MM.1S (cell line): ENCODE results near the gene PLXNB1.
A peak's percentile ranks its signal among the peaks of the same experiment; 100 is the strongest.

ENCODE experiments used
- DNase-seq: peaks from one replicate; pipeline ENCODE4 v3.0.0-alpha.2; 2015
- H2AFZ ChIP-seq: fragments of 300-600 bp; sonication (generic); 2 replicates; pipeline ENCODE4 v1.6.0; 2016; ENCODE audit warnings: antibody characterized with exemption, low read length
- H3F3A ChIP-seq: fragments of 300-600 bp; sonication (generic); 2 replicates; pipeline ENCODE4 v1.6.1; 2016; ENCODE audit warnings: mild to moderate bottlenecking, antibody characterized with exemption, low read length, moderate library complexity, mixed read lengths; ENCODE audit not compliant: insufficient read depth
- H3K27ac ChIP-seq: fragments of 300-600 bp; sonication (generic); 2 replicates; pipeline ENCODE4 v1.5.1; 2016; ENCODE audit warnings: mild to moderate bottlenecking, low read length
- H3K27me3 ChIP-seq: fragments of 300-600 bp; sonication (generic); replicated peaks from 2 replicates; pipeline ENCODE4 v1.6.0; 2016; ENCODE audit warnings: low read length; ENCODE audit not compliant: insufficient read depth
- H3K36me3 ChIP-seq: fragments of 300-600 bp; sonication (generic); replicated peaks from 2 replicates; pipeline ENCODE4 v1.6.1; 2016; ENCODE audit warnings: mild to moderate bottlenecking, low read length, mixed read lengths; ENCODE audit not compliant: insufficient read depth
- H3K4me1 ChIP-seq: fragments of 300-600 bp; sonication (generic); 2 replicates; pipeline ENCODE4 v1.6.1; 2016; ENCODE audit warnings: low read length, mixed read lengths
- H3K4me2 ChIP-seq: fragments of 300-600 bp; sonication (generic); 2 replicates; pipeline ENCODE4 v1.6.0; 2016; ENCODE audit warnings: low read depth, low read length
- H3K4me3 ChIP-seq: fragments of 300-600 bp; sonication (generic); 2 replicates; pipeline ENCODE4 v1.5.1; 2016; ENCODE audit warnings: low read length, mixed read lengths
- H3K79me2 ChIP-seq: fragments of 300-600 bp; sonication (generic); 2 replicates; pipeline ENCODE4 v1.6.1; 2016; ENCODE audit warnings: mixed run types, low read length, mixed read lengths
- H3K9ac ChIP-seq: fragments of 300-600 bp; sonication (generic); 2 replicates; pipeline ENCODE4 v1.6.1; 2016; ENCODE audit warnings: low read length, mixed read lengths
- H3K9me2 ChIP-seq: fragments of 300-600 bp; sonication (generic); replicated peaks from 2 replicates; pipeline ENCODE4 v1.6.1; 2016; ENCODE audit warnings: mild to moderate bottlenecking, low read length, mixed read lengths; ENCODE audit not compliant: insufficient read depth
- H3K9me3 ChIP-seq: fragments of 300-600 bp; sonication (generic); replicated peaks from 2 replicates; pipeline ENCODE4 v1.6.1; 2016; ENCODE audit warnings: mild to moderate bottlenecking, low read length, mixed read lengths; ENCODE audit not compliant: insufficient read depth
- H4K20me1 ChIP-seq: fragments of 300-600 bp; sonication (generic); 2 replicates; pipeline ENCODE4 v1.6.1; 2016; ENCODE audit warnings: mild to moderate bottlenecking, low read length, moderate library complexity, mixed read lengths; ENCODE audit not compliant: insufficient read depth
- EZH2 ChIP-seq: fragments of 300-600 bp; sonication (generic); optimal IDR thresholded peaks from 2 replicates; pipeline ENCODE3; 2017; ENCODE audit warnings: low read depth, mild to moderate bottlenecking, antibody characterized with exemption, low read length, mixed read lengths
- EZH2phosphoT487 ChIP-seq: fragments of 300-600 bp; sonication (generic); IDR thresholded peaks from 2 replicates; pipeline ENCODE4 v1.6.1; 2018; ENCODE audit warnings: antibody characterized with exemption, low read length
- TF ChIP-seq, protein P1 (sequence below): fragments of 300-600 bp; sonication (generic); IDR thresholded peaks from 2 replicates; pipeline ENCODE4 v1.5.1; 2016; ENCODE audit warnings: antibody characterized with exemption, low read length, mixed read lengths

Gene PLXNB1

DNA sequence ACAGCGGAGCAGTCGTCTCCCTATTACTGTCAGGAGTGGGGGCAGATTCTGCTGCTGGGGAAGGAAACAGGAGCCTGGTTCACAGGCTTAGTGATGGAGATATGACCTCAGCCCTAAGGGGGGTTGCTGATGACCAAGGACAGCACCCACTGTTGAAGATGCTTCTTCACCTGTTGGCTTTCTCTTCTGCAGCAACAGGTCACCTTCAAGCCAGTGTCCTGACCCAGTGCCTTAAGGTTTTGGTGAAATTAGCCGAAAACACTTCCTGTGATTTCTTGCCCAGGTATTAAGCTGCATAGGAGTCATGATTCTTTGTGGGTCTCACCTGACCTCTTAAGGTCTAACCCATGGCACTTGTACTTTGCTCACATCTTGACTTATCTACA, 30.6 kb upstream of the PLXNB1 start:
- no peaks in the 10 kb centered on the region for H4K20me1 ChIP-seq
- H3K9me3 ChIP-seq: no peaks in the 10 kb centered on the region
- H3K36me3 ChIP-seq: peaks cover 4% of the 10 kb centered on the region
- peaks cover 3% of the 10 kb centered on the region for H3K4me1 ChIP-seq
- H3F3A ChIP-seq: no peaks in the 10 kb centered on the region
- H3K4me2 ChIP-seq: no peak overlapping the region
- H3K4me3 ChIP-seq: no peak overlapping the region
- H3K9me2 ChIP-seq: no peaks in the 10 kb centered on the region
- TF ChIP-seq EZH2: no peak
- no peak overlapping the region for H2AFZ ChIP-seq
- no peak overlapping the region for H3K9ac ChIP-seq
- no peak overlapping the region for H3K27ac ChIP-seq
- H3K27me3 ChIP-seq: no peaks in the 10 kb centered on the region
- no peak for DNase-seq
- H3K79me2 ChIP-seq: no peaks in the 10 kb centered on the region

DNA sequence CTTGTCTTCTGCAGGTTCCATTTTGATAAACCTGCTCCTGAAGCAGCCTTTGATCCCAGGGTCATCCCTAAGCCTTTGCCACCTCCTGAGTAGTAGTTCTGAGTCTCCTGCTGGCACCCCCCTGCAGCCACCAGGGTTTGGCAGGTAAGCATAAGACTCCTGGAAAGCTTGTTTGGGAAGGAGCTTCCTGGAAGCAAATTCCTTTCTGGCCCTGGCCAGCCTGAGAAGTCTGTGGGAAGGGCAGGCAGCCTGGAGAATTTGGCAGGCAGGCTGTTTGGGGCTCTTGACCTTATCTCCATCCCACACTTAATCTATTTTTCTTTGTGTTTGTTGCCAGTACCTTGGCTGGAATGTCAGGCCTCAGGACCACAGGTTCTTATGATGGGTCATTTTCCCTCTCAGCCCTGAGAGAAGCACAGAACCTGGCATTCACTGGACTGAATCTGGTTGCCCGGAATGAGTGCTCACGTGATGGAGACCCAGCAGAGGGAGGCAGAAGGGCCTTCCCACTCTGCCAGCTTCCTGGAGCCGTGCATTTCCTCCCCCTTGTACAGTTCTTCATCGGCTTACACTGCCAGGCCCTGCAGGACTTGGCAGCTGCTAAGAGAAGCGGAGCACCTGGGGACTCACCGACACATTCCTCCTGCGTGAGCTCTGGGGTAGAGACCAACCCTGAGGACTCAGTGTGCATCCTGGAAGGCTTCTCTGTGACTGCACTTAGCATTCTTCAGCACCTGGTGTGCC, 30.1 kb upstream of the PLXNB1 start:
- TF ChIP-seq, protein P1, sequence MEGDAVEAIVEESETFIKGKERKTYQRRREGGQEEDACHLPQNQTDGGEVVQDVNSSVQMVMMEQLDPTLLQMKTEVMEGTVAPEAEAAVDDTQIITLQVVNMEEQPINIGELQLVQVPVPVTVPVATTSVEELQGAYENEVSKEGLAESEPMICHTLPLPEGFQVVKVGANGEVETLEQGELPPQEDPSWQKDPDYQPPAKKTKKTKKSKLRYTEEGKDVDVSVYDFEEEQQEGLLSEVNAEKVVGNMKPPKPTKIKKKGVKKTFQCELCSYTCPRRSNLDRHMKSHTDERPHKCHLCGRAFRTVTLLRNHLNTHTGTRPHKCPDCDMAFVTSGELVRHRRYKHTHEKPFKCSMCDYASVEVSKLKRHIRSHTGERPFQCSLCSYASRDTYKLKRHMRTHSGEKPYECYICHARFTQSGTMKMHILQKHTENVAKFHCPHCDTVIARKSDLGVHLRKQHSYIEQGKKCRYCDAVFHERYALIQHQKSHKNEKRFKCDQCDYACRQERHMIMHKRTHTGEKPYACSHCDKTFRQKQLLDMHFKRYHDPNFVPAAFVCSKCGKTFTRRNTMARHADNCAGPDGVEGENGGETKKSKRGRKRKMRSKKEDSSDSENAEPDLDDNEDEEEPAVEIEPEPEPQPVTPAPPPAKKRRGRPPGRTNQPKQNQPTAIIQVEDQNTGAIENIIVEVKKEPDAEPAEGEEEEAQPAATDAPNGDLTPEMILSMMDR: no peak
- TF ChIP-seq EZH2 (no peak), EZH2phosphoT487 (no peak)
- H3K9me2 ChIP-seq: no peaks in the 10 kb centered on the region
- no peaks in the 10 kb centered on the region for H4K20me1 ChIP-seq
- H3K27ac ChIP-seq: no peak overlapping the region
- no peaks in the 10 kb centered on the region for H3F3A ChIP-seq
- H3K27me3 ChIP-seq: no peaks in the 10 kb centered on the region
- H3K9me3 ChIP-seq: no peaks in the 10 kb centered on the region
- no peak overlapping the region for H3K4me2 ChIP-seq
- no peak overlapping the region for H3K4me3 ChIP-seq
- H3K36me3 ChIP-seq: peaks cover 4% of the 10 kb centered on the region
- H3K9ac ChIP-seq: no peak overlapping the region
- no peaks in the 10 kb centered on the region for H3K79me2 ChIP-seq
- no peak overlapping the region for H2AFZ ChIP-seq
- no peak for DNase-seq
- H3K4me1 ChIP-seq: no peaks in the 10 kb centered on the region

DNA sequence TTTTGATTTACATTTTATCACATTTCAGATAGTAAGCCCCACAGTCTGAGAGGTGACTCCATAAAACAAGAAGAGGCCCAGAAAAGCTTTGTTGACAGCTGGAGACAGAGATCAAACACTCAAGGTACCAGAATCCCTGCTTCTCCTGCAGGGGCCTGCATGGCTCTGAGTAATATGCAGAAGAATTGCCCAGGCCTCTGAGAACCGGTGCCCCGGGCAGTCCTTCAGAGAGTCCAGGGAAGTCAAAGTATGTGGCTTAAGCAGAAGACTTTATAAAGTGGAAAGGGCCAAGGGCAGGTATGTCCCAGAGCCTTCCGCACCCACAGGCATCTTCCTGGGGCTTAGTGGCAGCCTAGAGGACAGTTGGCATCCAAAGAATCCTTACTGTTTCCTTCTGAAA, 29.4 kb upstream of the PLXNB1 start:
- Histone ChIP-seq H3K9me2 (no peaks in the 10 kb centered on the region), H3K4me1 (no peaks in the 10 kb centered on the region), H3K27ac (no peak overlapping the region), H3K4me2 (no peak overlapping the region), H3K9me3 (no peaks in the 10 kb centered on the region), H3K79me2 (no peaks in the 10 kb centered on the region), H3F3A (no peaks in the 10 kb centered on the region), H3K36me3 (peaks cover 4% of the 10 kb centered on the region), H3K9ac (no peak overlapping the region), H3K27me3 (no peaks in the 10 kb centered on the region), H4K20me1 (no peaks in the 10 kb centered on the region), H3K4me3 (no peak overlapping the region), H2AFZ (no peak overlapping the region)
- TF ChIP-seq, protein P1: no peak
- no peak for TF ChIP-seq EZH2
- no peak for TF ChIP-seq EZH2phosphoT487
- no peak for DNase-seq

DNA sequence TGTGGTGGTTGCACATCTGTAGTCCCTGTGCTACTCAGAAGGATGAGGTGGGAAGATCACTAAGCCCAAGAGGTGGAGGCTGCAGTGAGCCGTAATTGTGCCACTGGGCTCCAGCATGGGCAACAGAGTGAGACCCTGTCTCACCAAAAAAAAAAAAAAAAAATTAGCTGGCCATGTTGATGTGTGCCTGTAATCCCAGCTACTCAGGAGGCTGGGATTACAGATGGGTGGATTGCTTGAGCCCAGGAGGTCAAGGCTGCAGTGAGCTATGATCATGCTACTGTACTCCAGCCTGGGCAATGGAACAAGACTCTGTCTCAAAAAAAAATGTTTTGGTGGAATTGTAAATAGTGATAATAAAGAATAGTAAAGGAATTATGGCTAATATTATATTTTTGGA, 26.6 kb upstream of the PLXNB1 start:
- no peak for TF ChIP-seq EZH2
- TF ChIP-seq EZH2phosphoT487: no peak
- TF ChIP-seq, protein P1: no peak
- no peaks in the 10 kb centered on the region for H3K9me3 ChIP-seq
- peaks cover 4% of the 10 kb centered on the region for H3K36me3 ChIP-seq
- no peak overlapping the region for H2AFZ ChIP-seq
- no peak overlapping the region for H3K27ac ChIP-seq
- no peaks in the 10 kb centered on the region for H3K9me2 ChIP-seq
- no peaks in the 10 kb centered on the region for H3F3A ChIP-seq
- no peaks in the 10 kb centered on the region for H4K20me1 ChIP-seq
- no peak overlapping the region for H3K4me2 ChIP-seq
- no peaks in the 10 kb centered on the region for H3K27me3 ChIP-seq
- H3K4me1 ChIP-seq: no peaks in the 10 kb centered on the region
- no peak overlapping the region for H3K9ac ChIP-seq
- DNase-seq: peak; percentile 32
- H3K4me3 ChIP-seq: no peak overlapping the region
- H3K79me2 ChIP-seq: no peaks in the 10 kb centered on the region
